Liver (tissue), 3 donors: ENCODE measurements around the gene DSCAM.

Experiments used
- EGR1 ChIP-seq, 2 donors: IDR thresholded peaks; 2 replicates each; pipeline ENCODE4 v1.6.1; 2016 to 2018; ENCODE audit warnings: antibody characterized with exemption in 2 of 2, low read depth in 2 of 2
- SP1 ChIP-seq: IDR thresholded peaks from 2 replicates; pipeline ENCODE4 v1.6.1; 2018; ENCODE audit warnings: antibody characterized with exemption, mild to moderate bottlenecking
- TAF1 ChIP-seq: conservative IDR thresholded peaks from 2 replicates; pipeline ENCODE4 v1.6.1; 2016; ENCODE audit warnings: antibody characterized with exemption, mild to moderate bottlenecking
- YY1 ChIP-seq: IDR thresholded peaks from 2 replicates; pipeline ENCODE4 v1.6.1; 2016; ENCODE audit warnings: antibody characterized with exemption, mild to moderate bottlenecking
- TF ChIP-seq, protein P1 (sequence below): fragments of 150-350 bp; IDR thresholded peaks from 2 replicates; pipeline ENCODE4 v1.5.1; 2017; ENCODE audit warnings: improper control_type of control experiment, low read depth, low read length; ENCODE audit not compliant: missing input control
- TF ChIP-seq, protein P2 (sequence below): IDR thresholded peaks from 2 replicates; pipeline ENCODE4 v1.6.1; 2016; ENCODE audit warnings: antibody characterized with exemption
- donor health status: healthy.
- donor health status: healthy.

DNA sequence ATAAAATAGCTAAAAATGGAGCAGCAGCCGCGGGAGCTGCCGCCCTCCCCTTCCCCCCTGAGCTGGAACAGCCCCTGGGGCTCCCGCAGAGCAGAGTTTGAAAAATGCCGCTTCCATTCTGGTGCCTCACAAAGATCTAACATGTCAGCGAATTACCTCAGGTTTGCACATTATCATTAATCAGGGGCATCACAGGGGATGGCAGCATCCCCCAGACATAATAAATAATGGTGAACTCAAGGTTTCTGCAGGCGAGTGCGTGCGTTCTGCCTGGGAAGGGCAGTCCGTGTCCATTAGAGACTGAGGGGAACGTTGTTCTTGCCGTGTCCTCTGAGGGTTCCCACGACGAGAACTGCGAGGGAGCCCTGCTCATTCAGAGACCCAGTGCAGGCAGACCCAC, 372.4 kb downstream of the DSCAM start:
- TF ChIP-seq, protein P1, sequence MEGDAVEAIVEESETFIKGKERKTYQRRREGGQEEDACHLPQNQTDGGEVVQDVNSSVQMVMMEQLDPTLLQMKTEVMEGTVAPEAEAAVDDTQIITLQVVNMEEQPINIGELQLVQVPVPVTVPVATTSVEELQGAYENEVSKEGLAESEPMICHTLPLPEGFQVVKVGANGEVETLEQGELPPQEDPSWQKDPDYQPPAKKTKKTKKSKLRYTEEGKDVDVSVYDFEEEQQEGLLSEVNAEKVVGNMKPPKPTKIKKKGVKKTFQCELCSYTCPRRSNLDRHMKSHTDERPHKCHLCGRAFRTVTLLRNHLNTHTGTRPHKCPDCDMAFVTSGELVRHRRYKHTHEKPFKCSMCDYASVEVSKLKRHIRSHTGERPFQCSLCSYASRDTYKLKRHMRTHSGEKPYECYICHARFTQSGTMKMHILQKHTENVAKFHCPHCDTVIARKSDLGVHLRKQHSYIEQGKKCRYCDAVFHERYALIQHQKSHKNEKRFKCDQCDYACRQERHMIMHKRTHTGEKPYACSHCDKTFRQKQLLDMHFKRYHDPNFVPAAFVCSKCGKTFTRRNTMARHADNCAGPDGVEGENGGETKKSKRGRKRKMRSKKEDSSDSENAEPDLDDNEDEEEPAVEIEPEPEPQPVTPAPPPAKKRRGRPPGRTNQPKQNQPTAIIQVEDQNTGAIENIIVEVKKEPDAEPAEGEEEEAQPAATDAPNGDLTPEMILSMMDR = no peak
- TF ChIP-seq, protein P2, sequence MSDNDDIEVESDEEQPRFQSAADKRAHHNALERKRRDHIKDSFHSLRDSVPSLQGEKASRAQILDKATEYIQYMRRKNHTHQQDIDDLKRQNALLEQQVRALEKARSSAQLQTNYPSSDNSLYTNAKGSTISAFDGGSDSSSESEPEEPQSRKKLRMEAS = no peak
- TF ChIP-seq TAF1 = no peak
- no peak for TF ChIP-seq YY1
- no peak for TF ChIP-seq SP1
- no peak for TF ChIP-seq EGR1 (IDR thresholded peaks at IDR 0.05; ENCODE audit: low read depth in 2 of 2)
